Measurements from ENCODE around the gene MACROD2.

Gene MACROD2

GRCh38 chr20:15887387-15887786, 1892.1 kb downstream of the MACROD2 start:
- H3K27ac ChIP-seq, result no peak overlapping the region
- H3K27me3 ChIP-seq (ENCODE audit: control insufficient read depth, insufficient read depth, low read length), result no peaks in the 10 kb centered on the region
- no peaks in the 10 kb centered on the region for H3K9me3 ChIP-seq (ENCODE audit: control insufficient read depth, low read length)
- no peak overlapping the region for H2AFZ ChIP-seq
- peaks cover 15% of the 10 kb centered on the region for H3K4me1 ChIP-seq
- no peak for TF ChIP-seq CTCF (IDR thresholded peaks at IDR 0.05)
- no peak overlapping the region for H3K4me2 ChIP-seq (ENCODE audit: low read length)
- H3K36me3 ChIP-seq (ENCODE audit: control insufficient read depth, insufficient read depth, low read length), result no peaks in the 10 kb centered on the region
- H3K4me3 ChIP-seq (ENCODE audit: low read depth, low read length), result no peak overlapping the region
- no peaks in the 10 kb centered on the region for H3K79me2 ChIP-seq
- no peak overlapping the region for H3K9ac ChIP-seq

- Histone ChIP-seq H2AFZ (no peak overlapping the region), H3K9me3 (ENCODE audit: control insufficient read depth, low read length) (no peaks in the 10 kb centered on the region), H3K9ac (no peak overlapping the region), H3K4me2 (ENCODE audit: low read length) (peak overlapping the region; percentile 11), H3K4me1 (peaks cover 15% of the 10 kb centered on the region), H3K79me2 (no peaks in the 10 kb centered on the region), H3K4me3 (ENCODE audit: low read depth, low read length) (no peak overlapping the region), H3K27me3 (ENCODE audit: control insufficient read depth, insufficient read depth, low read length) (no peaks in the 10 kb centered on the region), H3K27ac (no peak overlapping the region), H3K36me3 (ENCODE audit: control insufficient read depth, insufficient read depth, low read length) (no peaks in the 10 kb centered on the region)
- no peak for TF ChIP-seq CTCF (IDR thresholded peaks at IDR 0.05)
Measured at GRCh38 chr20:15889061-15889460, 1893.7 kb downstream of the MACROD2 start.

- Histone ChIP-seq H3K4me2 (ENCODE audit: low read length) (peak overlapping the region; percentile 11), H3K79me2 (no peaks in the 10 kb centered on the region), H3K36me3 (ENCODE audit: control insufficient read depth, insufficient read depth, low read length) (no peaks in the 10 kb centered on the region), H3K27ac (no peak overlapping the region), H3K4me3 (ENCODE audit: low read depth, low read length) (no peak overlapping the region), H3K27me3 (ENCODE audit: control insufficient read depth, insufficient read depth, low read length) (no peaks in the 10 kb centered on the region), H3K4me1 (peaks cover 15% of the 10 kb centered on the region), H3K9me3 (ENCODE audit: control insufficient read depth, low read length) (no peaks in the 10 kb centered on the region), H2AFZ (no peak overlapping the region), H3K9ac (no peak overlapping the region)
- TF ChIP-seq CTCF (IDR thresholded peaks at IDR 0.05), result no peak
Measured at GRCh38 chr20:15889514-15890256, 1894.4 kb downstream of the MACROD2 start.

GRCh38 chr20:15890407-15890982, 1895.2 kb downstream of the MACROD2 start:
- H3K27me3 ChIP-seq (ENCODE audit: control insufficient read depth, insufficient read depth, low read length), result no peaks in the 10 kb centered on the region
- no peak overlapping the region for H3K4me2 ChIP-seq (ENCODE audit: low read length)
- H3K4me1 ChIP-seq, result peaks cover 15% of the 10 kb centered on the region
- H3K36me3 ChIP-seq (ENCODE audit: control insufficient read depth, insufficient read depth, low read length), result no peaks in the 10 kb centered on the region
- H3K9ac ChIP-seq, result no peak overlapping the region
- no peak for TF ChIP-seq CTCF (IDR thresholded peaks at IDR 0.05)
- no peaks in the 10 kb centered on the region for H3K9me3 ChIP-seq (ENCODE audit: control insufficient read depth, low read length)
- H3K79me2 ChIP-seq, result no peaks in the 10 kb centered on the region
- no peak overlapping the region for H3K4me3 ChIP-seq (ENCODE audit: low read depth, low read length)
- H2AFZ ChIP-seq, result no peak overlapping the region
- H3K27ac ChIP-seq, result no peak overlapping the region

- Histone ChIP-seq H3K27me3 (ENCODE audit: control insufficient read depth, insufficient read depth, low read length) (no peaks in the 10 kb centered on the region), H3K4me3 (ENCODE audit: low read depth, low read length) (no peak overlapping the region), H3K4me1 (no peaks in the 10 kb centered on the region), H3K9ac (no peak overlapping the region), H3K79me2 (no peaks in the 10 kb centered on the region), H2AFZ (no peak overlapping the region), H3K9me3 (ENCODE audit: control insufficient read depth, low read length) (no peaks in the 10 kb centered on the region), H3K4me2 (ENCODE audit: low read length) (no peak overlapping the region), H3K27ac (no peak overlapping the region), H3K36me3 (ENCODE audit: control insufficient read depth, insufficient read depth, low read length) (no peaks in the 10 kb centered on the region)
- TF ChIP-seq CTCF (IDR thresholded peaks at IDR 0.05), result no peak
Measured at GRCh38 chr20:15895126-15895525, 1899.8 kb downstream of the MACROD2 start.

All from parathyroid adenoma (tissue), 2 donors.